DOHH2 (cell line): ENCODE results near the gene MARK3.

Experiments used
- EZH2phosphoT487 ChIP-seq: fragments of 200-600 bp; sonication (generic); IDR thresholded peaks from 2 replicates; pipeline ENCODE4 v1.6.1; 2017; ENCODE audit warnings: borderline replicate concordance, mild to moderate bottlenecking, antibody characterized with exemption, low read length, moderate library complexity, mixed read lengths
- TF ChIP-seq, protein P1 (sequence below): fragments of 200-600 bp; sonication (generic); IDR thresholded peaks from one replicate; pipeline ENCODE4 v1.5.1; 2014; ENCODE audit warnings: antibody characterized with exemption, mild to moderate bottlenecking, low read depth, low read length; ENCODE audit not compliant: poor library complexity, severe bottlenecking

DNA sequence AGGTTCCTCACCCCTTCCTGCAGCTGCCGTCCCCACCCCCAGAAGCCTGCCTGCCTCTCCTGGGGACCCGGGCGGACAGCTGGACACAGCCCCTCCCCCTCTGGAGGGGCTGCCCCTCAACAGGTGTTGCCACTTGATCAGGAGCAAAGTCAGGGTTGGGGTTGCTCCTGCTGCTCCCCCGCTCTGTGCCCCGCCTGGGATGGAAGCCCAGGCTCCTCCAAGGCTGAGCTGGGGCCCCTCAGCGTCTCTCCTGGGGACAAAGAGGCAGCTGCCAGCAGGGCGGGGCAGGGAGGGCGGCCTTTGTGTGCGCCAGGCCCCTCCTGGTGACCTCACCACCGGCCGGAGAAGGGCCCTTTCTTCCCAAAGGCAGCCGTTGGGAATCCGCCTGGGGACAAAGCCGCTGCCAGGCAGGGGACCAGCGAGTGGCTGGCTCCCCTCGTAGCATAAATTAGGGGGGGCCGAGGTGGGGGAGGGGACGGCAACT, 157.4 kb downstream of the MARK3 start:
- TF ChIP-seq, protein P1, sequence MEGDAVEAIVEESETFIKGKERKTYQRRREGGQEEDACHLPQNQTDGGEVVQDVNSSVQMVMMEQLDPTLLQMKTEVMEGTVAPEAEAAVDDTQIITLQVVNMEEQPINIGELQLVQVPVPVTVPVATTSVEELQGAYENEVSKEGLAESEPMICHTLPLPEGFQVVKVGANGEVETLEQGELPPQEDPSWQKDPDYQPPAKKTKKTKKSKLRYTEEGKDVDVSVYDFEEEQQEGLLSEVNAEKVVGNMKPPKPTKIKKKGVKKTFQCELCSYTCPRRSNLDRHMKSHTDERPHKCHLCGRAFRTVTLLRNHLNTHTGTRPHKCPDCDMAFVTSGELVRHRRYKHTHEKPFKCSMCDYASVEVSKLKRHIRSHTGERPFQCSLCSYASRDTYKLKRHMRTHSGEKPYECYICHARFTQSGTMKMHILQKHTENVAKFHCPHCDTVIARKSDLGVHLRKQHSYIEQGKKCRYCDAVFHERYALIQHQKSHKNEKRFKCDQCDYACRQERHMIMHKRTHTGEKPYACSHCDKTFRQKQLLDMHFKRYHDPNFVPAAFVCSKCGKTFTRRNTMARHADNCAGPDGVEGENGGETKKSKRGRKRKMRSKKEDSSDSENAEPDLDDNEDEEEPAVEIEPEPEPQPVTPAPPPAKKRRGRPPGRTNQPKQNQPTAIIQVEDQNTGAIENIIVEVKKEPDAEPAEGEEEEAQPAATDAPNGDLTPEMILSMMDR = no peak
- TF ChIP-seq EZH2phosphoT487 = no peak
